Panc1 (cell line): ENCODE results near the gene SAMD4A.

Source experiments
- CTCF ChIP-seq: fragments of 450-650 bp; IDR thresholded peaks from 2 replicates; pipeline ENCODE4 v1.5.1; 2017; ENCODE audit warnings: mild to moderate bottlenecking
- POLR2AphosphoS5 ChIP-seq: IDR thresholded peaks from 2 replicates; pipeline ENCODE4 v1.6.1; 2012; ENCODE audit warnings: mild to moderate bottlenecking, low read depth, low read length, moderate library complexity
- REST ChIP-seq, 2 experiments: IDR thresholded peaks; 2 replicates each; pipeline ENCODE4 v1.6.1; 2011 to 2012; ENCODE audit warnings: low read depth in 2 of 2, control low read depth in 1 of 2, low read length in 1 of 2, mild to moderate bottlenecking in 1 of 2, moderate library complexity in 1 of 2; ENCODE audit not compliant: insufficient read depth in 1 of 2
- TCF7L2 ChIP-seq: IDR thresholded peaks from 2 replicates; pipeline ENCODE4 v1.6.1; 2011; ENCODE audit warnings: mild to moderate bottlenecking, low read depth, low read length, inconsistent platforms

- no peak for TF ChIP-seq CTCF
- TF ChIP-seq TCF7L2: no peak
- no peak for TF ChIP-seq POLR2AphosphoS5
- no peak for TF ChIP-seq REST (IDR thresholded peaks at IDR 0.05; ENCODE audit: insufficient read depth in 1 of 2, low read depth in 2 of 2, low read length in 1 of 2)
Observed at GRCh38 chr14:54633076-54633475, 66.1 kb downstream of the SAMD4A start.
